Duodenal mucosa (tissue), 2 donors: ENCODE measurements around the gene NDUFS2.

Experiments used
- H3K27ac ChIP-seq: one replicate; pipeline ENCODE4 v1.7.0; 2013; ENCODE audit warnings: low read depth, low read length
- H3K27me3 ChIP-seq, 2 donors: one replicate each; pipeline ENCODE4 v1.7.0; 2013; ENCODE audit warnings: low read length in 2 of 2, control low read depth in 1 of 2; ENCODE audit not compliant: insufficient read depth in 2 of 2, control insufficient read depth in 1 of 2
- H3K36me3 ChIP-seq, 2 donors: one replicate each; pipeline ENCODE4 v1.7.0; 2013; ENCODE audit warnings: low read length in 2 of 2, control low read depth in 1 of 2; ENCODE audit not compliant: insufficient read depth in 2 of 2, control insufficient read depth in 1 of 2
- H3K4me1 ChIP-seq, 2 donors: one replicate each; pipeline ENCODE4 v1.7.0; 2013; ENCODE audit warnings: low read length in 2 of 2, control low read depth in 1 of 2; ENCODE audit not compliant: insufficient read depth in 2 of 2, control insufficient read depth in 1 of 2
- H3K4me3 ChIP-seq, 2 donors: one replicate each; pipeline ENCODE4 v1.7.0; 2013; ENCODE audit warnings: low read length in 2 of 2, low read depth in 1 of 2
- H3K9ac ChIP-seq, 2 donors: one replicate each; pipeline ENCODE4 v1.7.0; 2013; ENCODE audit warnings: low read length in 2 of 2, low read depth in 1 of 2
- H3K9me3 ChIP-seq, 2 donors: one replicate each; pipeline ENCODE4 v1.7.0; 2013; ENCODE audit warnings: low read length in 2 of 2, control low read depth in 1 of 2; ENCODE audit not compliant: control insufficient read depth in 1 of 2

NDUFS2 gene

GRCh38 chr1:161201836-161202712 lies at the start of gene NDUFS2:
Gene NDUFS2 (plus strand): TSS chr1:161202367. CDS start chr1:161202386, 19 bp downstream.
- Histone ChIP-seq H3K27ac (peak within 1 kb of the TSS; percentile 97), H3K36me3 (peaks cover 22 to 26% of the 10 kb centered on the region in 2 donors), H3K4me3 (peak within 1 kb of the TSS; percentile 93 to 97), H3K4me1 (peaks cover 56 to 59% of the 10 kb centered on the region in 2 donors), H3K27me3 (no peaks in the 10 kb centered on the region), H3K9me3 (no peaks in the 10 kb centered on the region), H3K9ac (peak within 1 kb of the TSS; percentile 81 to 97)

- H3K9ac ChIP-seq: peak overlapping the region in 1 of 2 donors; percentile 92
- H3K4me1 ChIP-seq: peaks cover 9 to 10% of the 10 kb centered on the region in 2 donors
- peaks cover 8 to 14% of the 10 kb centered on the region in 2 donors for H3K36me3 ChIP-seq
- no peaks in the 10 kb centered on the region for H3K27me3 ChIP-seq
- H3K27ac ChIP-seq: no peak overlapping the region
- H3K9me3 ChIP-seq: no peaks in the 10 kb centered on the region
- peak overlapping the region; percentile 84 to 98 for H3K4me3 ChIP-seq
Measured at GRCh38 chr1:161153176-161153575, 49.0 kb upstream of the NDUFS2 start.

- no peaks in the 10 kb centered on the region for H3K9me3 ChIP-seq
- H3K9ac ChIP-seq: peak within 1 kb of the TSS; percentile 79 to 92
Measured at GRCh38 chr1:161153682-161154337, 48.4 kb upstream of the NDUFS2 start, which contains the start of gene UFC1. Gene UFC1 (plus strand): TSS chr1:161153978. CDS start chr1:161153998, 20 bp downstream.

GRCh38 chr1:161157867-161158266 lies 44.3 kb upstream of the NDUFS2 start:
- Histone ChIP-seq H3K4me3 (no peak overlapping the region), H3K9me3 (no peaks in the 10 kb centered on the region), H3K27ac (no peak overlapping the region), H3K9ac (no peak overlapping the region), H3K36me3 (peaks cover 11 to 35% of the 10 kb centered on the region in 2 donors), H3K4me1 (peaks cover 29 to 41% of the 10 kb centered on the region in 2 donors), H3K27me3 (no peaks in the 10 kb centered on the region)

More at GRCh38 chr1:161153682-161154337, 48.4 kb upstream of the NDUFS2 start, which contains the start of gene UFC1:
- Histone ChIP-seq H3K4me1 (peaks cover 12 to 14% of the 10 kb centered on the region in 2 donors), H3K36me3 (peaks cover 11 to 18% of the 10 kb centered on the region in 2 donors), H3K27ac (peak within 1 kb of the TSS; percentile 96), H3K4me3 (peak within 1 kb of the TSS; percentile 84 to 98), H3K27me3 (no peaks in the 10 kb centered on the region)

- peak overlapping the region; percentile 96 to 98 for H3K4me3 ChIP-seq
- peak overlapping the region; percentile 89 to 91 for H3K9ac ChIP-seq
- peaks cover 29 to 41% of the 10 kb centered on the region in 2 donors for H3K4me1 ChIP-seq
- H3K27ac ChIP-seq: peak overlapping the region; percentile 40
- no peaks in the 10 kb centered on the region for H3K27me3 ChIP-seq
- H3K9me3 ChIP-seq: no peaks in the 10 kb centered on the region
- H3K36me3 ChIP-seq: peaks cover 13 to 41% of the 10 kb centered on the region in 2 donors
Measured at GRCh38 chr1:161158316-161159010, 43.7 kb upstream of the NDUFS2 start.

- H3K4me1 ChIP-seq: peaks cover 29 to 41% of the 10 kb centered on the region in 2 donors
- H3K9ac ChIP-seq: peak within 1 kb of the TSS; percentile 89 to 91
- peaks cover 14 to 49% of the 10 kb centered on the region in 2 donors for H3K36me3 ChIP-seq
- H3K9me3 ChIP-seq: no peaks in the 10 kb centered on the region
- H3K27me3 ChIP-seq: no peaks in the 10 kb centered on the region
- H3K27ac ChIP-seq: peak within 1 kb of the TSS; percentile 58
- H3K4me3 ChIP-seq: peak within 1 kb of the TSS; percentile 96 to 98
Measured at GRCh38 chr1:161159087-161159912, 42.9 kb upstream of the NDUFS2 start, which contains the start of gene USP21. Gene USP21 (plus strand): TSS chr1:161159500. CDS start chr1:161160641, 1,141 bp downstream.

GRCh38 chr1:161159913-161160243 lies 42.3 kb upstream of the NDUFS2 start:
- peaks cover 25 to 38% of the 10 kb centered on the region in 2 donors for H3K4me1 ChIP-seq
- peaks cover 16 to 54% of the 10 kb centered on the region in 2 donors for H3K36me3 ChIP-seq
- H3K27me3 ChIP-seq: no peaks in the 10 kb centered on the region
- H3K4me3 ChIP-seq: peak overlapping the region; percentile 96 to 98
- H3K9ac ChIP-seq: peak overlapping the region; percentile 89 to 91
- H3K27ac ChIP-seq: peak overlapping the region; percentile 58
- H3K9me3 ChIP-seq: no peaks in the 10 kb centered on the region

- Histone ChIP-seq H3K4me3 (no peak overlapping the region), H3K4me1 (peaks cover 24 to 42% of the 10 kb centered on the region in 2 donors), H3K27ac (no peak overlapping the region), H3K9ac (peak overlapping the region; percentile 89 to 91), H3K27me3 (no peaks in the 10 kb centered on the region), H3K36me3 (peaks cover 16 to 57% of the 10 kb centered on the region in 2 donors), H3K9me3 (no peaks in the 10 kb centered on the region)
Measured at GRCh38 chr1:161160671-161161145, 41.5 kb upstream of the NDUFS2 start.

GRCh38 chr1:161161652-161162051 lies 40.5 kb upstream of the NDUFS2 start:
- Histone ChIP-seq H3K27ac (no peak overlapping the region), H3K36me3 (peaks cover 16 to 57% of the 10 kb centered on the region in 2 donors), H3K4me3 (no peak overlapping the region), H3K4me1 (peaks cover 24 to 45% of the 10 kb centered on the region in 2 donors), H3K27me3 (no peaks in the 10 kb centered on the region), H3K9ac (no peak overlapping the region), H3K9me3 (no peaks in the 10 kb centered on the region)
